GM19025 (cell line): Measurements from ENCODE around the gene PVRIG.
"Not testable (repeated sequence)": the region's sequence is repeated elsewhere in the genome, so short reads cannot be mapped to it uniquely, and the experiment has no call there.

Source experiments
- ATAC-seq: cut with Tn5 transposase; IDR thresholded peaks from one replicate; pipeline ENCODE4 v1.9.1; 2021; ENCODE audit warnings: mild to moderate bottlenecking, low read depth, moderate library complexity; ENCODE audit not compliant: unreplicated experiment

PVRIG gene

GRCh38 chr7:100219801-100220585 is at the start of gene PVRIG:
Gene PVRIG (plus strand): TSS chr7:100219949. CDS start chr7:100219971, 22 bp downstream.
- not testable (repeated sequence) for ATAC-seq

GRCh38 chr7:100170101-100170897 is 49.5 kb upstream of the PVRIG start:
- ATAC-seq: no peak

- ATAC-seq: no peak
Observed at GRCh38 chr7:100171087-100171681, 48.6 kb upstream of the PVRIG start.

GRCh38 chr7:100171840-100172239 is 47.9 kb upstream of the PVRIG start:
- ATAC-seq: no peak

- no peak for ATAC-seq
Observed at GRCh38 chr7:100173806-100174495, 45.8 kb upstream of the PVRIG start.

GRCh38 chr7:100174582-100174981 is 45.2 kb upstream of the PVRIG start:
- no peak for ATAC-seq

GRCh38 chr7:100175296-100175935 is 44.3 kb upstream of the PVRIG start:
- ATAC-seq: no peak

GRCh38 chr7:100176096-100177044 is 43.4 kb upstream of the PVRIG start:
- no peak for ATAC-seq

- peak; percentile 84 for ATAC-seq
Observed at GRCh38 chr7:100177045-100178001, 42.4 kb upstream of the PVRIG start, which contains the start of the genes GPC2 and STAG3. Gene GPC2 (minus strand): TSS chr7:100177381. CDS start chr7:100177199, 182 bp downstream. Gene STAG3 (plus strand): TSS chr7:100177918. CDS start chr7:100180557, 2,639 bp downstream.

GRCh38 chr7:100180084-100180483 is 39.7 kb upstream of the PVRIG start:
- ATAC-seq: not testable (repeated sequence)

- ATAC-seq: not testable (repeated sequence)
Observed at GRCh38 chr7:100182616-100183015, 37.1 kb upstream of the PVRIG start.

- not testable (repeated sequence) for ATAC-seq
Observed at GRCh38 chr7:100183090-100183489, 36.7 kb upstream of the PVRIG start.

- ATAC-seq: no peak
Observed at GRCh38 chr7:100185726-100186125, 34.0 kb upstream of the PVRIG start.

GRCh38 chr7:100189061-100189460 is 30.7 kb upstream of the PVRIG start:
- no peak for ATAC-seq

- no peak for ATAC-seq
Observed at GRCh38 chr7:100190048-100190711, 29.6 kb upstream of the PVRIG start.

- ATAC-seq: no peak
Observed at GRCh38 chr7:100191775-100192174, 28.0 kb upstream of the PVRIG start.

- ATAC-seq: not testable (repeated sequence)
Observed at GRCh38 chr7:100192281-100192862, 27.4 kb upstream of the PVRIG start.
